K562 (cell line): ENCODE measurements around the gene RIT1. TPM values are rescaled to one million over a fixed set of nuclear protein-coding genes. Genes with fewer than 3 reads are reported as not detected.

Source experiments
- COPS2 ChIP-seq: fragments of 450-650 bp; conservative IDR thresholded peaks from 2 replicates; pipeline ENCODE4 v1.6.1; 2016; ENCODE audit warnings: mild to moderate bottlenecking, moderate library complexity
- ESRRB ChIP-seq: fragments of 250-450 bp; sonication (Bioruptor Pico); IDR thresholded peaks from 2 replicates; pipeline ENCODE4 v1.5.0; 2020; ENCODE audit warnings: mild to moderate bottlenecking, moderate library complexity, borderline replicate concordance
- KDM5B ChIP-seq: fragments of 200-600 bp; sonication (generic); IDR thresholded peaks from 2 replicates; pipeline ENCODE4 v1.6.1; 2012; ENCODE audit warnings: low read depth, mild to moderate bottlenecking, moderate library complexity, low read length, control low read depth, inconsistent platforms; ENCODE audit not compliant: insufficient replicate concordance
- MED1 ChIP-seq: sonication (generic); formaldehyde crosslinking; IDR thresholded peaks from 2 replicates; pipeline ENCODE4 v1.8.1; 2023; ENCODE audit warnings: missing genetic modification reagents, borderline replicate concordance
- MYC ChIP-seq, 2 experiments: fragments of 250-450 bp in 1 of 2; sonication (Bioruptor Pico) in 1 of 2; IDR thresholded peaks; 2 replicates each; pipeline versions ENCODE4 v1.5.1 to v1.6.1; 2012 to 2021; ENCODE audit warnings: low read depth in 2 of 2, borderline replicate concordance in 1 of 2, improper control_type of control experiment in 1 of 2, low read length in 1 of 2, mild to moderate bottlenecking in 1 of 2, moderate library complexity in 1 of 2
- POLR2B ChIP-seq: fragments of 450-650 bp; IDR thresholded peaks from 2 replicates; pipeline ENCODE4 v1.6.1; 2018; ENCODE audit warnings: low read depth; ENCODE audit not compliant: partially characterized antibody
- SRSF1 ChIP-seq: fragments of 200-400 bp; formaldehyde crosslinking; IDR thresholded peaks from 2 replicates; pipeline ENCODE4 v1.6.1; 2017; ENCODE audit warnings: mild to moderate bottlenecking, low read depth, low read length, moderate library complexity
- ZNF444 ChIP-seq: fragments of 250-450 bp; sonication (Bioruptor Pico); IDR thresholded peaks from 2 replicates; pipeline ENCODE4 v1.4.0; 2020; ENCODE audit warnings: mild to moderate bottlenecking, moderate library complexity
- polyA plus RNA-seq, 8 experiments: library from polyadenylated mRNA; depleted of rRNA in 4 of 8; stranded (reverse) in 5 of 8; unstranded in 3 of 8; fragments of >200 nt; fragmentation: Nextera tagmentation in 2 of 8; fragmentation: Illumina TruSeq in 1 of 8; extraction: Ambion mirVana in 2 of 8; extraction: Trizol in 1 of 8; gene quantifications; 2 replicates each; pipeline versions ENCODE4 v1.2.1 to v1.2.3, GENCODE V29; 2011 to 2014; ENCODE audit warnings: inconsistent platforms in 1 of 8, missing spikeins in 1 of 8
- total RNA-seq, 7 experiments: library from RNA; depleted of rRNA in 6 of 7; stranded (reverse); fragments of >200 nt in 6 of 7; fragmentation: Illumina TruSeq in 2 of 7; extraction: Trizol in 2 of 7; gene quantifications; 2 replicates each; pipeline versions ENCODE4 v1.2.1 to v1.2.3, GENCODE V29; 2011 to 2021; ENCODE audit warnings: low replicate concordance in 1 of 7
- TF ChIP-seq, protein P1 (sequence below): fragments of 450-650 bp; IDR thresholded peaks from 2 replicates; pipeline ENCODE4 v1.7.1; 2018; ENCODE audit warnings: mild to moderate bottlenecking, low read depth; ENCODE audit not compliant: partially characterized antibody
- TF ChIP-seq, protein P2 (sequence below): IDR thresholded peaks from 2 replicates; pipeline ENCODE4 v1.6.1; 2011; ENCODE audit not compliant: insufficient read length; ENCODE audit errors: extremely low read depth
- TF ChIP-seq, protein P3 (sequence below): fragments of 450-650 bp; IDR thresholded peaks from 2 replicates; pipeline ENCODE4 v1.6.1; 2016; ENCODE audit warnings: low read depth
- TF ChIP-seq, protein P4 (sequence below): IDR thresholded peaks from 3 replicates; pipeline ENCODE4 v1.6.1; 2011; ENCODE audit warnings: borderline replicate concordance, mild to moderate bottlenecking; ENCODE audit not compliant: insufficient read length, insufficient read depth

Gene RIT1
- total and polyA plus RNA-seq, 9 of the 15 experiments (the other 6 are each of a cell fraction or from before 2014, with no cell fraction given) = 13.5 to 57.6 (median 22.9) TPM

DNA sequence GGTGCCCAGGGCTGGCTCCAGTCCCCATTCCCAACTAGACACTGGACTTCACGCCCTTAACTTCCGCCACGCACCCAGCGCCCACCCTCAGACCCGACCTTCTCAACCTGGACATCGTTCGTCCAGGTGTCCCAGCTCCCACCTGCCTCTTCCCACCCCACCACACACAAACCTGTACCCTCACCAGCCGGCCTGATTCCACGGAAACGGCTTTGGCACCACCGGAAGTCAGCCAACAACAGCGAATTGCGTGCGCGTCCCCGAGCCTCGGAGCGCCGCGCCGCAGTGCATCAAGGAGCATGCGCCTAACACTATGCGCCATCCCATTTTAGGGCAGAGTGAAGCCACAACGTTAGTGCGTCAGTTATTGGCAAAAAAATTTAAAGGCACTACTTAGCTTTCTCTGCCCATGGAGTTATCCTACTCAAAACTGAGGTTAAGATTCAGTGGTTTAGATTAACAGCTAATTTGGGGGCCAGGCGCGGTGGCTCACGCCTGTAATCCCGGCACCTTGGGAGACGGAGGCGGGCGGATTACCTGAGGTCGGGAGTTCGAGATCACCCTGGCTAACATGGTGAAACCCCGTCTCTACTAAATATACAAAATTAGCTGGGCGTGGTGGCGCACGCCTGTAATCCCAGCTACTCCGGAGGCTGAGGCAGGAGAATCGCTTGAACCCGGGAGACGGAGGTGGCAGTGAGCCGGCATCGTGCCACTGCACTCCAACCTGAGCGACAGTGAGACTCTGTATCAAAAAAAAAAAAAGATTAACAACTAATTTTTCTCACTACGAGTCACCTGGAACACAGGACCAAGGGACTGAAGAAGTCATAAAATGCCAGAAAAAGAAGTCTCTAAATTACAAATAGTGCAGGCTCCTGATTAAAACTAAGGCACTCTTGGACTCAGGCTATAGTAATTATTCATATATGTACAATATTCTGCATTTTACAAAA lies 53.9 kb downstream of the RIT1 start, which contains the start of gene GON4L (continued):
- TF ChIP-seq KDM5B (peak; percentile 72), MYC (IDR thresholded peaks at IDR 0.05; ENCODE audit: low read depth, low read length) (peak; percentile 30; the same call in 1 of the 2 replicates), MYC (CRISPR knock-in tag; IDR thresholded peaks at IDR 0.05; ENCODE audit: borderline replicate concordance, low read depth) (no peak; the same call in 1 of the 2 replicates), ESRRB (CRISPR knock-in tag) (no peak), MED1 (CRISPR knock-in tag) (no peak), POLR2B (peak; percentile 96), ZNF444 (CRISPR knock-in tag) (no peak), COPS2 (no peak), SRSF1 (no peak)
- TF ChIP-seq, protein P1, sequence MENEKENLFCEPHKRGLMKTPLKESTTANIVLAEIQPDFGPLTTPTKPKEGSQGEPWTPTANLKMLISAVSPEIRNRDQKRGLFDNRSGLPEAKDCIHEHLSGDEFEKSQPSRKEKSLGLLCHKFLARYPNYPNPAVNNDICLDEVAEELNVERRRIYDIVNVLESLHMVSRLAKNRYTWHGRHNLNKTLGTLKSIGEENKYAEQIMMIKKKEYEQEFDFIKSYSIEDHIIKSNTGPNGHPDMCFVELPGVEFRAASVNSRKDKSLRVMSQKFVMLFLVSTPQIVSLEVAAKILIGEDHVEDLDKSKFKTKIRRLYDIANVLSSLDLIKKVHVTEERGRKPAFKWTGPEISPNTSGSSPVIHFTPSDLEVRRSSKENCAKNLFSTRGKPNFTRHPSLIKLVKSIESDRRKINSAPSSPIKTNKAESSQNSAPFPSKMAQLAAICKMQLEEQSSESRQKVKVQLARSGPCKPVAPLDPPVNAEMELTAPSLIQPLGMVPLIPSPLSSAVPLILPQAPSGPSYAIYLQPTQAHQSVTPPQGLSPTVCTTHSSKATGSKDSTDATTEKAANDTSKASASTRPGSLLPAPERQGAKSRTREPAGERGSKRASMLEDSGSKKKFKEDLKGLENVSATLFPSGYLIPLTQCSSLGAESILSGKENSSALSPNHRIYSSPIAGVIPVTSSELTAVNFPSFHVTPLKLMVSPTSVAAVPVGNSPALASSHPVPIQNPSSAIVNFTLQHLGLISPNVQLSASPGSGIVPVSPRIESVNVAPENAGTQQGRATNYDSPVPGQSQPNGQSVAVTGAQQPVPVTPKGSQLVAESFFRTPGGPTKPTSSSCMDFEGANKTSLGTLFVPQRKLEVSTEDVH = peak; percentile 69
- TF ChIP-seq, protein P2, sequence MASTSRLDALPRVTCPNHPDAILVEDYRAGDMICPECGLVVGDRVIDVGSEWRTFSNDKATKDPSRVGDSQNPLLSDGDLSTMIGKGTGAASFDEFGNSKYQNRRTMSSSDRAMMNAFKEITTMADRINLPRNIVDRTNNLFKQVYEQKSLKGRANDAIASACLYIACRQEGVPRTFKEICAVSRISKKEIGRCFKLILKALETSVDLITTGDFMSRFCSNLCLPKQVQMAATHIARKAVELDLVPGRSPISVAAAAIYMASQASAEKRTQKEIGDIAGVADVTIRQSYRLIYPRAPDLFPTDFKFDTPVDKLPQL = no peak
- TF ChIP-seq, protein P3, sequence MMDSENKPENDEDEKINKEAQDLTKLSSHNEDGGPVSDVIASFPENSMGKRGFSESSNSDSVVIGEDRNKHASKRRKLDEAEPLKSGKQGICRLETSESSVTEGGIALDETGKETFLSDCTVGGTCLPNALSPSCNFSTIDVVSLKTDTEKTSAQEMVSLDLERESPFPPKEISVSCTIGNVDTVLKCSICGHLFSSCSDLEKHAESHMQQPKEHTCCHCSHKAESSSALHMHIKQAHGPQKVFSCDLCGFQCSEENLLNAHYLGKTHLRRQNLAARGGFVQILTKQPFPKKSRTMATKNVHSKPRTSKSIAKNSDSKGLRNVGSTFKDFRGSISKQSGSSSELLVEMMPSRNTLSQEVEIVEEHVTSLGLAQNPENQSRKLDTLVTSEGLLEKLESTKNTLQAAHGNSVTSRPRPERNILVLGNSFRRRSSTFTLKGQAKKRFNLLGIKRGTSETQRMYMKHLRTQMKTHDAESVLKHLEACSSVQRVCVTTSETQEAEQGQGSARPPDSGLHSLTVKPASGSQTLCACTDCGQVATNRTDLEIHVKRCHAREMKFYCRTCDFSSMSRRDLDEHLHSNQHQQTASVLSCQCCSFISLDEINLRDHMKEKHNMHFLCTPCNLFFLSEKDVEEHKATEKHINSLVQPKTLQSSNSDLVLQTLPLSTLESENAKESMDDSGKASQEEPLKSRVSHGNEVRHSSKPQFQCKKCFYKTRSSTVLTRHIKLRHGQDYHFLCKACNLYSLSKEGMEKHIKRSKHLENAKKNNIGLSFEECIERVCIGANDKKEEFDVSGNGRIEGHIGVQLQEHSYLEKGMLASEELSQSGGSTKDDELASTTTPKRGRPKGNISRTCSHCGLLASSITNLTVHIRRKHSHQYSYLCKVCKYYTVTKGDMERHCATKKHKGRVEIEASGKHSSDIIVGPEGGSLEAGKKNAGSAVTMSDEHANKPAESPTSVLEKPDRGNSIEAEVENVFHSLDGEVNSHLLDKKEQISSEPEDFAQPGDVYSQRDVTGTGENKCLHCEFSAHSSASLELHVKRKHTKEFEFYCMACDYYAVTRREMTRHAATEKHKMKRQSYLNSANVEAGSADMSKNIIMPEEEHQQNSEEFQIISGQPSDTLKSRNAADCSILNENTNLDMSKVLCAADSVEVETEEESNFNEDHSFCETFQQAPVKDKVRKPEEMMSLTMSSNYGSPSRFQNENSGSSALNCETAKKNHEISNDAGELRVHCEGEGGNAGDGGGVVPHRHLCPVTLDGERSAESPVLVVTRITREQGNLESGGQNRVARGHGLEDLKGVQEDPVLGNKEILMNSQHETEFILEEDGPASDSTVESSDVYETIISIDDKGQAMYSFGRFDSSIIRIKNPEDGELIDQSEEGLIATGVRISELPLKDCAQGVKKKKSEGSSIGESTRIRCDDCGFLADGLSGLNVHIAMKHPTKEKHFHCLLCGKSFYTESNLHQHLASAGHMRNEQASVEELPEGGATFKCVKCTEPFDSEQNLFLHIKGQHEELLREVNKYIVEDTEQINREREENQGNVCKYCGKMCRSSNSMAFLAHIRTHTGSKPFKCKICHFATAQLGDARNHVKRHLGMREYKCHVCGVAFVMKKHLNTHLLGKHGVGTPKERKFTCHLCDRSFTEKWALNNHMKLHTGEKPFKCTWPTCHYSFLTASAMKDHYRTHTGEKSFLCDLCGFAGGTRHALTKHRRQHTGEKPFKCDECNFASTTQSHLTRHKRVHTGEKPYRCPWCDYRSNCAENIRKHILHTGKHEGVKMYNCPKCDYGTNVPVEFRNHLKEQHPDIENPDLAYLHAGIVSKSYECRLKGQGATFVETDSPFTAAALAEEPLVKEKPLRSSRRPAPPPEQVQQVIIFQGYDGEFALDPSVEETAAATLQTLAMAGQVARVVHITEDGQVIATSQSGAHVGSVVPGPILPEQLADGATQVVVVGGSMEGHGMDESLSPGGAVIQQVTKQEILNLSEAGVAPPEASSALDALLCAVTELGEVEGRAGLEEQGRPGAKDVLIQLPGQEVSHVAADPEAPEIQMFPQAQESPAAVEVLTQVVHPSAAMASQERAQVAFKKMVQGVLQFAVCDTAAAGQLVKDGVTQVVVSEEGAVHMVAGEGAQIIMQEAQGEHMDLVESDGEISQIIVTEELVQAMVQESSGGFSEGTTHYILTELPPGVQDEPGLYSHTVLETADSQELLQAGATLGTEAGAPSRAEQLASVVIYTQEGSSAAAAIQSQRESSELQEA = no peak
- TF ChIP-seq, protein P4, sequence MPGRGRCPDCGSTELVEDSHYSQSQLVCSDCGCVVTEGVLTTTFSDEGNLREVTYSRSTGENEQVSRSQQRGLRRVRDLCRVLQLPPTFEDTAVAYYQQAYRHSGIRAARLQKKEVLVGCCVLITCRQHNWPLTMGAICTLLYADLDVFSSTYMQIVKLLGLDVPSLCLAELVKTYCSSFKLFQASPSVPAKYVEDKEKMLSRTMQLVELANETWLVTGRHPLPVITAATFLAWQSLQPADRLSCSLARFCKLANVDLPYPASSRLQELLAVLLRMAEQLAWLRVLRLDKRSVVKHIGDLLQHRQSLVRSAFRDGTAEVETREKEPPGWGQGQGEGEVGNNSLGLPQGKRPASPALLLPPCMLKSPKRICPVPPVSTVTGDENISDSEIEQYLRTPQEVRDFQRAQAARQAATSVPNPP = no peak
